ENCODE results near the gene TRABD2B. TPM values are rescaled to one million over a fixed set of nuclear protein-coding genes. Genes with fewer than 3 reads are reported as not detected.

The TRABD2B gene
- total and polyA plus RNA-seq, 7 donors, result 0.08 to 0.76 (median 0.42) TPM

DNA sequence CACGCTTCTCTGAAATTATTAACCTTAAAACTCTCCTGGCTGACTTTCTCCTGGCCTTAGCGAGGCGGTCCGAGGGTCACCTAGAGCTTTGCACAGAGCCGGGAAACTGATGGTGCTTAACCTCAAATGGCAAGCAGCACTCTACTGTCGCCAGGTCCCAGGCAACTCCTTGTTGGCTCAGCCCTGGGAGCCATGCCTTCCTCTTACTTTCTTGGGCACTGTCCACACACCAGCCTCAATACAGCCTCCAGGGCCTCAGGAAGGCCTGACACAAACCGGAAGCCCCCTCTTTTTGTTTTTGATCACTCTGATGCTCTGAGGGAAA is 3.8 kb downstream of the TRABD2B start:
- TF ChIP-seq CTCF (IDR thresholded peaks at IDR 0.05), result no peak
- intact Hi-C loops (cut with DNase I), result no loop called here
- no peak for ATAC-seq
- peaks cover 0 to 46% (median 4%) of the 10 kb centered on the region in 3 donors for H3K27me3 ChIP-seq (ENCODE audit: insufficient read depth in 3 of 3, low read length in 2 of 3)
- H3K4me3 ChIP-seq, result no peak overlapping the region
- peaks cover 2% of the 10 kb centered on the region for H3K4me1 ChIP-seq
- no peak for DNase-seq
- WGBS, 3 donors, result 85 to 92% (median 89%) methylated on average over 7 of the region's 7 CpGs
- H3K9me3 ChIP-seq, result no peaks in the 10 kb centered on the region
- no peak overlapping the region for H3K27ac ChIP-seq
- no peaks in the 10 kb centered on the region for H3K36me3 ChIP-seq (ENCODE audit: insufficient read depth in 1 of 2, low read depth in 1 of 2)

GRCh38 chr1:47992720-47993415 is 4.3 kb downstream of the TRABD2B start:
- TF ChIP-seq CTCF (IDR thresholded peaks at IDR 0.05), result no peak
- Histone ChIP-seq H3K9me3 (no peaks in the 10 kb centered on the region), H3K4me3 (no peak overlapping the region), H3K36me3 (ENCODE audit: insufficient read depth in 1 of 2, low read depth in 1 of 2) (no peaks in the 10 kb centered on the region), H3K27me3 (ENCODE audit: insufficient read depth in 3 of 3, low read length in 2 of 3) (peaks cover 0 to 46% (median 4%) of the 10 kb centered on the region in 3 donors), H3K27ac (no peak overlapping the region), H3K4me1 (peaks cover 2% of the 10 kb centered on the region)
- DNase-seq, result peak; percentile 56 to 74
- intact Hi-C loops (cut with DNase I), result no loop called here
- peak in 3 of 4 donors; percentile 34 to 63 (median 51) for ATAC-seq
- 37 to 43% (median 37%) methylated on average over 11 of the region's 11 CpGs for WGBS, 3 donors

DNA sequence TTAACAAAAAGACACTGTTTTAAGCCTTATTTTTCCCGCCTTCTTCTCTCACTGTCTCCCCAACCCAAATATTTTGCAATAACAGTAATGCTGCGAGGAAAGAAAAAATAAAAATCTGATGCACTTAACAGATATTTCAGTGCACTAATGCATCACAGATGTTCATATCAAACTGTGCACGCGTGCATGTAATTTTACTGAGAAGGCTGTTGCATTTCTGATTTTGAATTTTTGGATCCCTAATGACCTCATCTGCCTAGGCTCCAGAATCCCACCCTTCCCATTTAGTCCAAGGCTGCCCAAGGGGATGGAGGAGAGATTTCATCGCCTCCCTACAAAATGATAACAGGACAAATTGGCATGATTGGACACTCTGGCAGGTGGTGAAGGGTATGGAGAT is 5.5 kb downstream of the TRABD2B start:
- TF ChIP-seq CTCF (IDR thresholded peaks at IDR 0.05), result no peak
- Histone ChIP-seq H3K9me3 (no peaks in the 10 kb centered on the region), H3K36me3 (ENCODE audit: insufficient read depth in 1 of 2, low read depth in 1 of 2) (no peaks in the 10 kb centered on the region), H3K4me1 (no peaks in the 10 kb centered on the region), H3K27me3 (ENCODE audit: insufficient read depth in 3 of 3, low read length in 2 of 3) (peaks cover 0 to 41% (median 4%) of the 10 kb centered on the region in 3 donors), H3K4me3 (no peak overlapping the region), H3K27ac (no peak overlapping the region)
- no peak for ATAC-seq
- WGBS, 3 donors, result 69 to 75% (median 74%) methylated on average over 5 of the region's 5 CpGs
- DNase-seq, result no peak
- intact Hi-C loops (cut with DNase I), result no loop called here

DNA sequence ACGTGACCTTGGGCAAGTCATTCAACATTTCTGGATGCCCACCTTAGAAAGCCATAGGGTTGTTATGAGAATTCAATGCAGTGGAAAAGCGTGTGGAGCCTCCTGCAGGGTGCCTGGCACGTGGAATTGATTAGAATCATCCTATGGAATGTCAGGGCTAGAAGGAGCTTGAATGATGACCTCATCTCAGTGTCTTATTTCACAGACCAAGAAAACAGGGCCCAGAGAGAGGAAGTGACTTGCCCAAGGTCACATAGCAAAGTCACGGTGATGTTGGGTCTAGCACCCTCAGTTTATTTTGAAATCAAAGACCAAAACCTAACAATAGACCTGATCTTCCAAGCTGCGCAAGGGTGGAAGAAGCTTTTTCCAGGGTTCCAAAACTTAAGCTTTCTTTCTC is 6.0 kb downstream of the TRABD2B start:
- TF ChIP-seq CTCF (IDR thresholded peaks at IDR 0.05), result no peak
- Histone ChIP-seq H3K27me3 (ENCODE audit: insufficient read depth in 3 of 3, low read length in 2 of 3) (peaks cover 0 to 40% (median 0%) of the 10 kb centered on the region in 3 donors), H3K4me1 (no peaks in the 10 kb centered on the region), H3K36me3 (ENCODE audit: insufficient read depth in 1 of 2, low read depth in 1 of 2) (no peaks in the 10 kb centered on the region), H3K9me3 (no peaks in the 10 kb centered on the region), H3K27ac (no peak overlapping the region), H3K4me3 (no peak overlapping the region)
- WGBS, 3 donors, result 78 to 84% (median 84%) methylated on average over 5 of the region's 5 CpGs
- DNase-seq, result no peak
- intact Hi-C loops (cut with DNase I), result no loop called here
- no peak for ATAC-seq

- no peak overlapping the region for H3K27ac ChIP-seq
- no peak for ATAC-seq
- H3K36me3 ChIP-seq (ENCODE audit: insufficient read depth in 1 of 2, low read depth in 1 of 2), result no peaks in the 10 kb centered on the region
- H3K9me3 ChIP-seq, result no peaks in the 10 kb centered on the region
- DNase-seq, result no peak
- no peak for TF ChIP-seq CTCF (IDR thresholded peaks at IDR 0.05)
- WGBS, 3 donors, result 65 to 77% (median 67%) methylated on average over 4 of the region's 4 CpGs
- H3K4me1 ChIP-seq, result no peaks in the 10 kb centered on the region
- H3K27me3 ChIP-seq (ENCODE audit: insufficient read depth in 3 of 3, low read length in 2 of 3), result peaks cover 0 to 40% (median under 1%) of the 10 kb centered on the region in 3 donors
- no peak overlapping the region for H3K4me3 ChIP-seq
- intact Hi-C loops (cut with DNase I), result no loop called here
These were observed 6.9 kb downstream of the TRABD2B start for GRCh38 chr1:47990286-47990685.

All from psoas muscle (tissue), 8 donors.